WTC11 (cell line): ENCODE data around the gene SFMBT1. TPM values are rescaled to one million over a fixed set of nuclear protein-coding genes. Genes with fewer than 3 reads are reported as not detected.

Experiments
- ATAC-seq: fragments of 200-7000 bp; cut with Tn5 transposase; 2 replicates; pipeline ENCODE4 v1.10.0; 2021; ENCODE audit warnings: mild to moderate bottlenecking, moderate library complexity
- CTCF ChIA-PET: fragments of 300-600 bp; sonication (Branson Sonifier 250); formaldehyde crosslinking; loops from one replicate; lab custom pipeline; 2021; ENCODE audit warnings: antibody characterized with exemption; lab: Charles Lee
- POLR2A ChIA-PET: fragments of 350-600 bp; sonication (Branson Sonifier 250); formaldehyde crosslinking; loops from one replicate; lab custom pipeline; 2021; ENCODE audit warnings: antibody characterized with exemption; lab: Charles Lee
- DNase-seq: peaks from one replicate; pipeline ENCODE4 v3.0.0; 2021; ENCODE audit warnings: low spot score
- H3K27ac Mint-ChIP-seq: 2 replicates; pipeline ENCODE4 v1.8.0; 2021; ENCODE audit warnings: mixed read lengths
- H3K27me3 Mint-ChIP-seq: 2 replicates; pipeline ENCODE4 v1.8.0; 2021; ENCODE audit warnings: low read depth, mild to moderate bottlenecking, moderate library complexity, mixed read lengths
- H3K36me3 Mint-ChIP-seq: 2 replicates; pipeline ENCODE4 v1.8.0; 2021; ENCODE audit warnings: mixed read lengths
- H3K4me1 Mint-ChIP-seq: 2 replicates; pipeline ENCODE4 v1.8.0; 2022; ENCODE audit warnings: mixed read lengths
- H3K4me3 Mint-ChIP-seq: 2 replicates; pipeline ENCODE4 v1.8.0; 2021; ENCODE audit warnings: mild to moderate bottlenecking, moderate library complexity, mixed read lengths
- H3K9me3 Mint-ChIP-seq: 2 replicates; pipeline ENCODE4 v1.8.0; 2021; ENCODE audit warnings: mixed read lengths
- CREM ChIP-seq: sonication (generic); formaldehyde crosslinking; IDR thresholded peaks from 2 replicates; pipeline ENCODE4 v1.8.1; 2022; ENCODE audit warnings: mild to moderate bottlenecking, missing genetic modification reagents, moderate library complexity
- EMX1 ChIP-seq: fragments of 250-450 bp; sonication (Bioruptor Pico); IDR thresholded peaks from 2 replicates; pipeline ENCODE4 v1.8.0; 2021; ENCODE audit warnings: mild to moderate bottlenecking
- FOXK1 ChIP-seq: sonication (generic); formaldehyde crosslinking; IDR thresholded peaks from 2 replicates; pipeline ENCODE4 v1.8.0; 2022; ENCODE audit warnings: mild to moderate bottlenecking, moderate library complexity, missing genetic modification reagents
- KAT7 ChIP-seq: sonication (generic); formaldehyde crosslinking; IDR thresholded peaks from 2 replicates; pipeline ENCODE4 v1.8.1; 2023; ENCODE audit warnings: missing genetic modification reagents, mild to moderate bottlenecking, borderline replicate concordance
- NFYB ChIP-seq: sonication (generic); formaldehyde crosslinking; conservative IDR thresholded peaks from 2 replicates; pipeline ENCODE4 v1.8.0; 2022; ENCODE audit warnings: low read depth, missing genetic modification reagents
- RELA ChIP-seq: sonication (generic); formaldehyde crosslinking; IDR thresholded peaks from 2 replicates; pipeline ENCODE4 v1.8.1; 2022; ENCODE audit warnings: missing genetic modification reagents, mild to moderate bottlenecking, borderline replicate concordance
- SMAD3 ChIP-seq: sonication (generic); formaldehyde crosslinking; IDR thresholded peaks from 2 replicates; pipeline ENCODE4 v1.8.0; 2022; ENCODE audit warnings: missing genetic modification reagents, mild to moderate bottlenecking, borderline replicate concordance
- SMAD4 ChIP-seq: sonication (generic); formaldehyde crosslinking; IDR thresholded peaks from 2 replicates; pipeline ENCODE4 v1.8.0; 2022; ENCODE audit warnings: mild to moderate bottlenecking, missing genetic modification reagents
- SP1 ChIP-seq: sonication (generic); formaldehyde crosslinking; conservative IDR thresholded peaks from 2 replicates; pipeline ENCODE4 v1.8.1; 2022; ENCODE audit warnings: missing genetic modification reagents
- TP53 ChIP-seq: sonication (generic); formaldehyde crosslinking; IDR thresholded peaks from 2 replicates; pipeline ENCODE4 v1.8.1; 2023; ENCODE audit warnings: mild to moderate bottlenecking, missing genetic modification reagents
- ZBTB21 ChIP-seq: sonication (generic); formaldehyde crosslinking; IDR thresholded peaks from 2 replicates; pipeline ENCODE4 v1.8.1; 2023; ENCODE audit warnings: mild to moderate bottlenecking, missing genetic modification reagents, borderline replicate concordance
- ZNF121 ChIP-seq: sonication (generic); formaldehyde crosslinking; IDR thresholded peaks from 2 replicates; pipeline ENCODE4 v1.8.0; 2023; ENCODE audit warnings: missing genetic modification reagents
- ZNF263 ChIP-seq: sonication (generic); formaldehyde crosslinking; IDR thresholded peaks from 2 replicates; pipeline ENCODE4 v1.8.1; 2022; ENCODE audit warnings: low read depth, mild to moderate bottlenecking, moderate library complexity, missing genetic modification reagents
- ZNF423 ChIP-seq: fragments of 250-450 bp; sonication (Bioruptor Pico); IDR thresholded peaks from 2 replicates; pipeline ENCODE4 v2.1.2; 2022; ENCODE audit warnings: mild to moderate bottlenecking, moderate library complexity
- total RNA-seq: library from RNA; stranded (reverse); gene quantifications from 3 replicates; pipeline ENCODE4 v1.2.3, GENCODE V29; 2021
- TF ChIP-seq, protein P1 (sequence below): sonication (generic); formaldehyde crosslinking; IDR thresholded peaks from 2 replicates; pipeline ENCODE4 v1.8.0; 2023; ENCODE audit warnings: mild to moderate bottlenecking, missing genetic modification reagents
- TF ChIP-seq, protein P2 (sequence below): sonication (generic); formaldehyde crosslinking; IDR thresholded peaks from 2 replicates; pipeline ENCODE4 v1.8.0; 2022; ENCODE audit warnings: mild to moderate bottlenecking, missing genetic modification reagents
- TF ChIP-seq, protein P3 (sequence below): sonication (generic); formaldehyde crosslinking; IDR thresholded peaks from 2 replicates; pipeline ENCODE4 v1.8.1; 2022; ENCODE audit warnings: mild to moderate bottlenecking, moderate library complexity, missing genetic modification reagents
- TF ChIP-seq, protein P4 (sequence below): sonication (generic); formaldehyde crosslinking; IDR thresholded peaks from 2 replicates; pipeline ENCODE4 v1.8.1; 2023; ENCODE audit warnings: mild to moderate bottlenecking, missing genetic modification reagents
- TF ChIP-seq, protein P5 (sequence below): sonication (generic); formaldehyde crosslinking; IDR thresholded peaks from 2 replicates; pipeline ENCODE4 v1.8.1; 2022; ENCODE audit warnings: mild to moderate bottlenecking, missing genetic modification reagents, moderate library complexity, borderline replicate concordance
- TF ChIP-seq, protein P6 (sequence below): sonication (generic); formaldehyde crosslinking; IDR thresholded peaks from 2 replicates; pipeline ENCODE4 v1.8.1; 2023; ENCODE audit warnings: mild to moderate bottlenecking, missing genetic modification reagents, moderate library complexity

The SFMBT1 gene
- total RNA-seq, 1 experiment from 2014 or later = 20.9 TPM

DNA sequence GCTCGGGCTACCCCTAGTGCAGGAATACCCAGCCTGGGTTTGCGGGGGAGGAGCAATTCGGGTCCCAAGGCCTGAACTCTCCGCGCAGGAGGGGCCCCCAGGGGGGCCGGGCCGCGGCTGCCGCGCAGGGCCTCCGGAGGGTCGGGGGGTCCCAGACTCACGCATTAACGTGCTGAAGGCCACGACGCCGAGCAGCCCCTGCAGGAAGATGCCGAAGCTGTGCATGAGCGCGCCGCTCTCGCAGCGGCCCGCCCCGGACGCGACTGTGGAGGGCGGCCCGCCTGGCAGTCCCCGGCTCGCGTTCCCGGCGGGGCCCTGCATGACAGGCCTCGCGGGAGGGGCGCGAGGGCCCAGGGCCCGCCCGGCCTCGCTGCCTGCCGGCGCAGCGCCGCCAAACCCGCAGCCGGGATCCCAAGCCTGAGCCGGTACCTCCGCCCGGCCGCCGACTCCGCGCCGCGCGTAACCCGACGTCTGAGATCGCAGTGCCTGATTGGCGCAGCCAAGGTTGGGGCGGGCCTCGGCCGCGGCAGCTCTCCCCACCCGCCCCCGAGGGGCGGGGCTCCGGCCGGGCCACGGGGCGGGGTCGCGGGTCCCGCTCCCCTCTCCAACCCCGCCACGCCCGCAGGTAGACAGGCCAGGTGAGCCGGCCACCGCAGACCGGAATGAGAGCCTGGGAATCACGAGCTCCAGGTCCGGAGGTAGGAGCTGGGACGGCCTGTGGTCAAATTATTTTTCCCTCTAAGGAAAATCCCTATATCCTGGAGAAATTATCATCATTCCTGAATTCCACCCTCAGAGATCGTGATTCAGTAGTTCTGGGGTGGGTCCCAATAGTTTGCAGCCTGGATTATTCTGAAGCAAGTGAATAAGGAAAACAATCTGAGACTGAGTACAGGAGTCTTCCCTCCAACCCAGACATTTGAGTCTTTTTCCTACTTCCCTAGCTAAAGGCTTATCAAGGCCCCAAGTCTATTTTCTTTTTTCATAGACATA is 148.4 kb downstream of the SFMBT1 start, which contains the start of gene STIMATE:
TSS of gene STIMATE (minus strand) at position 419 of the 993 bp plus-strand sequence. CDS start at position 321, 98 bp downstream.
- no peaks in the 10 kb centered on the region for H3K36me3 Mint-ChIP-seq
- ChIA-PET CTCF (interaction anchor here (0.8 to 3.3 kb wide), 12 partner anchors 10 to 213 kb away, joined by 3 to 19 read pairs (median 5); no protein-coding TSS in a partner anchor), POLR2A (interaction anchor here (0.5 to 1.6 kb wide), 3 partner anchors 21 to 330 kb away, joined by 3 to 4 read pairs (median 3); no protein-coding TSS in a partner anchor)

DNA sequence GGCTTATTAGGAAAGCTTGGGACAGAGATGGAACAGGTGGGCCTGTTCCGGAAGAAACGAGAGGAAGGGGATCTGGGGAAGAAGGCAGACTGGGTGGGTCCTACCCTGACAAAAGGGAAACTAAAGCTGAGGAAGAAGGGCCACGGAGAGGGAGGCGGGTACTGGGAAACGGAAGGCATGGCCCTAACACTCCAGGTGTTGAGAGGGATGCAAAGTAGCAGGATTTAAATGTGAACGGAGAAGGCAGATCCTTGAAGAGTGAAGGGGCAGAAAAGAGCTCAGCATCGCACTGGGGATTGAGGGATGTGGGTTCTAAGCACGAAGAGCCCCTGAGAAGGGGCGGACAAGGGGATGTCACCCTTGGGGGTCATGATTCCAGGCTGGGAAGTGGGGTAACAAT is 149.3 kb downstream of the SFMBT1 start:
- Mint-ChIP-seq H3K4me1 (peaks cover 18% of the 10 kb centered on the region), H3K27me3 (peaks cover 2% of the 10 kb centered on the region; the same call in 1 of the 2 replicates), H3K4me3 (peak overlapping the region; percentile 90)
- POLR2A ChIA-PET = interaction anchor here (0.5 to 1.6 kb wide), 3 partner anchors 20 to 329 kb away, joined by 3 to 4 read pairs (median 3); no protein-coding TSS in a partner anchor
- ATAC-seq = peak; percentile 43
- TF ChIP-seq, protein P1, sequence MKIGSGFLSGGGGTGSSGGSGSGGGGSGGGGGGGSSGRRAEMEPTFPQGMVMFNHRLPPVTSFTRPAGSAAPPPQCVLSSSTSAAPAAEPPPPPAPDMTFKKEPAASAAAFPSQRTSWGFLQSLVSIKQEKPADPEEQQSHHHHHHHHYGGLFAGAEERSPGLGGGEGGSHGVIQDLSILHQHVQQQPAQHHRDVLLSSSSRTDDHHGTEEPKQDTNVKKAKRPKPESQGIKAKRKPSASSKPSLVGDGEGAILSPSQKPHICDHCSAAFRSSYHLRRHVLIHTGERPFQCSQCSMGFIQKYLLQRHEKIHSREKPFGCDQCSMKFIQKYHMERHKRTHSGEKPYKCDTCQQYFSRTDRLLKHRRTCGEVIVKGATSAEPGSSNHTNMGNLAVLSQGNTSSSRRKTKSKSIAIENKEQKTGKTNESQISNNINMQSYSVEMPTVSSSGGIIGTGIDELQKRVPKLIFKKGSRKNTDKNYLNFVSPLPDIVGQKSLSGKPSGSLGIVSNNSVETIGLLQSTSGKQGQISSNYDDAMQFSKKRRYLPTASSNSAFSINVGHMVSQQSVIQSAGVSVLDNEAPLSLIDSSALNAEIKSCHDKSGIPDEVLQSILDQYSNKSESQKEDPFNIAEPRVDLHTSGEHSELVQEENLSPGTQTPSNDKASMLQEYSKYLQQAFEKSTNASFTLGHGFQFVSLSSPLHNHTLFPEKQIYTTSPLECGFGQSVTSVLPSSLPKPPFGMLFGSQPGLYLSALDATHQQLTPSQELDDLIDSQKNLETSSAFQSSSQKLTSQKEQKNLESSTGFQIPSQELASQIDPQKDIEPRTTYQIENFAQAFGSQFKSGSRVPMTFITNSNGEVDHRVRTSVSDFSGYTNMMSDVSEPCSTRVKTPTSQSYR (CRISPR knock-in tag) = no peak
- no peak for TF ChIP-seq KAT7 (CRISPR knock-in tag)
- TF ChIP-seq, protein P2, sequence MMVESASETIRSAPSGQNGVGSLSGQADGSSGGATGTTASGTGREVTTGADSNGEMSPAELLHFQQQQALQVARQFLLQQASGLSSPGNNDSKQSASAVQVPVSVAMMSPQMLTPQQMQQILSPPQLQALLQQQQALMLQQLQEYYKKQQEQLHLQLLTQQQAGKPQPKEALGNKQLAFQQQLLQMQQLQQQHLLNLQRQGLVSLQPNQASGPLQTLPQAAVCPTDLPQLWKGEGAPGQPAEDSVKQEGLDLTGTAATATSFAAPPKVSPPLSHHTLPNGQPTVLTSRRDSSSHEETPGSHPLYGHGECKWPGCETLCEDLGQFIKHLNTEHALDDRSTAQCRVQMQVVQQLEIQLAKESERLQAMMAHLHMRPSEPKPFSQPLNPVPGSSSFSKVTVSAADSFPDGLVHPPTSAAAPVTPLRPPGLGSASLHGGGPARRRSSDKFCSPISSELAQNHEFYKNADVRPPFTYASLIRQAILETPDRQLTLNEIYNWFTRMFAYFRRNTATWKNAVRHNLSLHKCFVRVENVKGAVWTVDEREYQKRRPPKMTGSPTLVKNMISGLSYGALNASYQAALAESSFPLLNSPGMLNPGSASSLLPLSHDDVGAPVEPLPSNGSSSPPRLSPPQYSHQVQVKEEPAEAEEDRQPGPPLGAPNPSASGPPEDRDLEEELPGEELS (CRISPR knock-in tag) = no peak
- TF ChIP-seq, all 79 proteins: peak for 0
- Mint-ChIP-seq H3K36me3 (no peaks in the 10 kb centered on the region), H3K9me3 (no peaks in the 10 kb centered on the region), H3K27ac (peak overlapping the region; percentile 91)
- peak; percentile 33 for DNase-seq
- CTCF ChIA-PET = interaction anchor here (0.8 to 3.3 kb wide), 9 partner anchors 17 to 214 kb away, joined by 4 to 19 read pairs (median 5); no protein-coding TSS in a partner anchor

More for the DNA sequence above, 148.4 kb downstream of the SFMBT1 start, which contains the start of gene STIMATE:
- DNase-seq (peak; percentile 92), ATAC-seq (peak; percentile 94)
- Mint-ChIP-seq H3K9me3 (no peaks in the 10 kb centered on the region), H3K4me3 (peak within 1 kb of the TSS; percentile 90), H3K27ac (peak within 1 kb of the TSS; percentile 91), H3K27me3 (peaks cover 2% of the 10 kb centered on the region; the same call in 1 of the 2 replicates), H3K4me1 (peaks cover 18% of the 10 kb centered on the region)
- TF ChIP-seq ZNF121 (peak; percentile 65; the same call in 1 of the 2 replicates), SMAD4 (CRISPR knock-in tag) (no peak), ZNF263 (CRISPR knock-in tag) (no peak), NFYB (0 out of 2 replicates have a peak, but pooled peaks have one; percentile 20), EMX1 (CRISPR knock-in tag) (no peak), FOXK1 (CRISPR knock-in tag) (no peak; the same call in 1 of the 2 replicates), TP53 (CRISPR knock-in tag) (peak; percentile 46; the same call in 1 of the 2 replicates), SP1 (peak; percentile 69), CREM (CRISPR knock-in tag) (0 out of 2 replicates have a peak, but pooled peaks have one; percentile 48)
- TF ChIP-seq, protein P3, sequence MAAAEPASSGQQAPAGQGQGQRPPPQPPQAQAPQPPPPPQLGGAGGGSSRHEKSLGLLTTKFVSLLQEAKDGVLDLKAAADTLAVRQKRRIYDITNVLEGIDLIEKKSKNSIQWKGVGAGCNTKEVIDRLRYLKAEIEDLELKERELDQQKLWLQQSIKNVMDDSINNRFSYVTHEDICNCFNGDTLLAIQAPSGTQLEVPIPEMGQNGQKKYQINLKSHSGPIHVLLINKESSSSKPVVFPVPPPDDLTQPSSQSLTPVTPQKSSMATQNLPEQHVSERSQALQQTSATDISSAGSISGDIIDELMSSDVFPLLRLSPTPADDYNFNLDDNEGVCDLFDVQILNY = peak; percentile 89; the same call in 1 of the 2 replicates

DNA sequence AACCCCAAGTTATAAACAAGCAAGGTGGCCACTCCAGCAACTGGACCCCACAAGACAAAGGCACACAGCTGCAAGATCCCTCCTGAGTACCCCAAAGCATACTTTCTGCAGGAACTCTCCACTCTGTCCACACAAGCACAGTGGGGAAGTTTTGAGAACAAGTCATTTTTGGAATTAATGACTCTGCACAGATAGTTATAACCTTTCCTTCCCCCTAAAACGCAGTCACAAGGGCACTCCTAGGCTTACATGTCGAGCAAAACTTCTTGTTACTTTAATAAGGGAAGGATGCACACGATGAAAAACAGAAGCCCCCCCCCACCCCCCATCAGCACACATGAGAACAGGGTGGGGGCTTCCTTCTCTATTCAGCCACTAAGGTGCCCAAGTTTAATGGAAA is 149.7 kb downstream of the SFMBT1 start:
- CTCF ChIA-PET = interaction anchor here (0.8 to 3.3 kb wide), 6 partner anchors 17 to 214 kb away, joined by 4 to 19 read pairs (median 6); no protein-coding TSS in a partner anchor
- no peak for DNase-seq
- H3K36me3 Mint-ChIP-seq = no peaks in the 10 kb centered on the region
- H3K9me3 Mint-ChIP-seq = no peaks in the 10 kb centered on the region
- H3K4me3 Mint-ChIP-seq = peak overlapping the region; percentile 90
- H3K4me1 Mint-ChIP-seq = peaks cover 18% of the 10 kb centered on the region
- no peak for ATAC-seq
- POLR2A ChIA-PET = no interaction called here
- peaks cover 2% of the 10 kb centered on the region; the same call in 1 of the 2 replicates for H3K27me3 Mint-ChIP-seq
- H3K27ac Mint-ChIP-seq = no peak overlapping the region
- TF ChIP-seq, protein P4, sequence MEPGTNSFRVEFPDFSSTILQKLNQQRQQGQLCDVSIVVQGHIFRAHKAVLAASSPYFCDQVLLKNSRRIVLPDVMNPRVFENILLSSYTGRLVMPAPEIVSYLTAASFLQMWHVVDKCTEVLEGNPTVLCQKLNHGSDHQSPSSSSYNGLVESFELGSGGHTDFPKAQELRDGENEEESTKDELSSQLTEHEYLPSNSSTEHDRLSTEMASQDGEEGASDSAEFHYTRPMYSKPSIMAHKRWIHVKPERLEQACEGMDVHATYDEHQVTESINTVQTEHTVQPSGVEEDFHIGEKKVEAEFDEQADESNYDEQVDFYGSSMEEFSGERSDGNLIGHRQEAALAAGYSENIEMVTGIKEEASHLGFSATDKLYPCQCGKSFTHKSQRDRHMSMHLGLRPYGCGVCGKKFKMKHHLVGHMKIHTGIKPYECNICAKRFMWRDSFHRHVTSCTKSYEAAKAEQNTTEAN (CRISPR knock-in tag) = no peak
- TF ChIP-seq ZNF423 (CRISPR knock-in tag) (no peak), RELA (CRISPR knock-in tag) (no peak), ZBTB21 (no peak), SMAD3 (no peak), ZNF263 (CRISPR knock-in tag) (no peak)
- TF ChIP-seq, protein P5, sequence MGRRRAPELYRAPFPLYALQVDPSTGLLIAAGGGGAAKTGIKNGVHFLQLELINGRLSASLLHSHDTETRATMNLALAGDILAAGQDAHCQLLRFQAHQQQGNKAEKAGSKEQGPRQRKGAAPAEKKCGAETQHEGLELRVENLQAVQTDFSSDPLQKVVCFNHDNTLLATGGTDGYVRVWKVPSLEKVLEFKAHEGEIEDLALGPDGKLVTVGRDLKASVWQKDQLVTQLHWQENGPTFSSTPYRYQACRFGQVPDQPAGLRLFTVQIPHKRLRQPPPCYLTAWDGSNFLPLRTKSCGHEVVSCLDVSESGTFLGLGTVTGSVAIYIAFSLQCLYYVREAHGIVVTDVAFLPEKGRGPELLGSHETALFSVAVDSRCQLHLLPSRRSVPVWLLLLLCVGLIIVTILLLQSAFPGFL (CRISPR knock-in tag) = no peak
- TF ChIP-seq, protein P6, sequence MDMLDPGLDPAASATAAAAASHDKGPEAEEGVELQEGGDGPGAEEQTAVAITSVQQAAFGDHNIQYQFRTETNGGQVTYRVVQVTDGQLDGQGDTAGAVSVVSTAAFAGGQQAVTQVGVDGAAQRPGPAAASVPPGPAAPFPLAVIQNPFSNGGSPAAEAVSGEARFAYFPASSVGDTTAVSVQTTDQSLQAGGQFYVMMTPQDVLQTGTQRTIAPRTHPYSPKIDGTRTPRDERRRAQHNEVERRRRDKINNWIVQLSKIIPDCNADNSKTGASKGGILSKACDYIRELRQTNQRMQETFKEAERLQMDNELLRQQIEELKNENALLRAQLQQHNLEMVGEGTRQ (CRISPR knock-in tag) = no peak
